Left lung (tissue), 10 donors: ENCODE measurements around the gene DCD. TPM values are rescaled to one million over a fixed set of nuclear protein-coding genes. Genes with fewer than 3 reads are reported as not detected.

Experiments
- ATAC-seq: fragments of 200-7000 bp; cut with Tn5 transposase; one replicate; pipeline ENCODE4 v1.9.1; 2020; ENCODE audit warnings: moderate library complexity
- DNase-seq, 4 donors: peaks; one replicate each; pipeline ENCODE4 v3.0.0-alpha.2; 2013 to 2020
- H3K27ac ChIP-seq, 2 donors: fragments of 200-600 bp; sonication (generic) in 1 of 2; one replicate each; pipeline versions ENCODE4 v1.5.0 to v1.8.0; 2020 to 2021
- H3K27me3 ChIP-seq, 2 donors: fragments of 200-600 bp; sonication (generic) in 1 of 2; one replicate each; pipeline versions ENCODE4 v1.5.0 to v1.8.0; 2020 to 2021
- H3K36me3 ChIP-seq, 2 donors: fragments of 200-600 bp; sonication (generic) in 1 of 2; one replicate each; pipeline versions ENCODE4 v1.5.0 to v1.8.0; 2020 to 2021
- H3K4me1 ChIP-seq, 2 donors: fragments of 200-600 bp; one replicate each; pipeline ENCODE4 v1.8.0; 2021
- H3K4me3 ChIP-seq, 2 donors: fragments of 200-600 bp; sonication (generic) in 1 of 2; one replicate each; pipeline versions ENCODE4 v1.5.0 to v1.8.0; 2020 to 2021; ENCODE audit warnings: mild to moderate bottlenecking in 1 of 2
- H3K9me3 ChIP-seq, 2 donors: fragments of 200-600 bp; sonication (generic) in 1 of 2; one replicate each; pipeline versions ENCODE4 v1.5.0 to v1.8.0; 2020 to 2021
- intact Hi-C, 2 donors: fragments of 100-400 bp; cut with DNase I; formaldehyde crosslinking; loops; one replicate each; pipeline versions ENCODE4 v1.11.2 to v1.14.2; 2022
- polyA plus RNA-seq, 6 donors: library from polyadenylated mRNA; unstranded; fragments of 120-200 nt; gene quantifications; one replicate each; pipeline ENCODE4 v1.2.1, GENCODE V29; 2013; ENCODE audit not compliant: insufficient read length in 6 of 6
- total RNA-seq, 2 donors: library from RNA; stranded (reverse); fragmentation: NEBNext Ultra II Directional; extraction: Animal tissue kit (Norgen Biotek cat#: 25700); gene quantifications; one replicate each; pipeline ENCODE4 v1.2.1, GENCODE V29; 2021
- TF ChIP-seq, protein P1 (sequence below), 2 donors: fragments of 200-600 bp; sonication (generic) in 1 of 2; IDR thresholded peaks; one replicate each; pipeline versions ENCODE4 v1.5.0 to v1.8.0; 2021; ENCODE audit warnings: antibody characterized with exemption in 2 of 2
- donor health status: DM: no; HTN: yes; CAD: no.
- donor health status: DM: no; HTN: no; CAD: no.

DCD gene
- total and polyA plus RNA-seq, 8 donors: not detected

DNA sequence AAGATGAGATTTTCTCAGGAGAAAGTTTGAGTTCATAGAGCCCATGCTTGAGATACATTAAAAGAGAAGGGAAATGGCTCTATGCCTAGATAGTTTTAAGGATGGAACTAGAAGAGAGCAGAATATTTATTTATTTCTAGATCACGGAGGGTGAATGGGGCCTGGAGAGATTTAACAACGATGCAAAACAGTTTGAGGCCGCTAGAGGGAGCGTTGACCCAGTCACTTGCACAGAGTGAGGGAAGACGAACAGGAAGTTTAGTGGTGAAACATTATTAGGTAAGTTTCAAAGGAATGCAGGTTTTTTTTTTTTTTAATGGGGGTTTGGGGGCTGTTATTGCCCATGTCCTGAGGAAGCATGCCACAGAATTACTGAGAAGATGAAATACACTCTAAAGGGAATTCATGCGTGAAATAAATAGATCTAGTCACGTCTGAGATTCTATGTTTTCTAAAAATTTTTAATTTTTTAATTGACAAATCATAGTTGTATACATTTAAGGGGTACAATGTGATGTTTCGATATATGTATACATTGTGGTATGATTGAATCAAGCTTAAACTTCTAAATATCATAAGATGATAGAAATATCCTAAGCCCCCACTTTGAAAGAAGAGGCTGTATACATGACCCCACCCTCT, 44.9 kb downstream of the DCD start:
- no peaks in the 10 kb centered on the region for H3K36me3 ChIP-seq
- H3K4me3 ChIP-seq: no peak overlapping the region
- H3K9me3 ChIP-seq: no peaks in the 10 kb centered on the region
- peak in 2 of 4 donors; percentile 34 to 61 for DNase-seq
- TF ChIP-seq, protein P1, sequence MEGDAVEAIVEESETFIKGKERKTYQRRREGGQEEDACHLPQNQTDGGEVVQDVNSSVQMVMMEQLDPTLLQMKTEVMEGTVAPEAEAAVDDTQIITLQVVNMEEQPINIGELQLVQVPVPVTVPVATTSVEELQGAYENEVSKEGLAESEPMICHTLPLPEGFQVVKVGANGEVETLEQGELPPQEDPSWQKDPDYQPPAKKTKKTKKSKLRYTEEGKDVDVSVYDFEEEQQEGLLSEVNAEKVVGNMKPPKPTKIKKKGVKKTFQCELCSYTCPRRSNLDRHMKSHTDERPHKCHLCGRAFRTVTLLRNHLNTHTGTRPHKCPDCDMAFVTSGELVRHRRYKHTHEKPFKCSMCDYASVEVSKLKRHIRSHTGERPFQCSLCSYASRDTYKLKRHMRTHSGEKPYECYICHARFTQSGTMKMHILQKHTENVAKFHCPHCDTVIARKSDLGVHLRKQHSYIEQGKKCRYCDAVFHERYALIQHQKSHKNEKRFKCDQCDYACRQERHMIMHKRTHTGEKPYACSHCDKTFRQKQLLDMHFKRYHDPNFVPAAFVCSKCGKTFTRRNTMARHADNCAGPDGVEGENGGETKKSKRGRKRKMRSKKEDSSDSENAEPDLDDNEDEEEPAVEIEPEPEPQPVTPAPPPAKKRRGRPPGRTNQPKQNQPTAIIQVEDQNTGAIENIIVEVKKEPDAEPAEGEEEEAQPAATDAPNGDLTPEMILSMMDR (IDR thresholded peaks at IDR 0.05): peak; percentile 68 to 69
- intact Hi-C loops: no loop called here
- no peak overlapping the region for H3K27ac ChIP-seq
- peaks cover 0 to 8% of the 10 kb centered on the region in 2 donors for H3K27me3 ChIP-seq
- H3K4me1 ChIP-seq: no peaks in the 10 kb centered on the region
- peak; percentile 95 for ATAC-seq

DNA sequence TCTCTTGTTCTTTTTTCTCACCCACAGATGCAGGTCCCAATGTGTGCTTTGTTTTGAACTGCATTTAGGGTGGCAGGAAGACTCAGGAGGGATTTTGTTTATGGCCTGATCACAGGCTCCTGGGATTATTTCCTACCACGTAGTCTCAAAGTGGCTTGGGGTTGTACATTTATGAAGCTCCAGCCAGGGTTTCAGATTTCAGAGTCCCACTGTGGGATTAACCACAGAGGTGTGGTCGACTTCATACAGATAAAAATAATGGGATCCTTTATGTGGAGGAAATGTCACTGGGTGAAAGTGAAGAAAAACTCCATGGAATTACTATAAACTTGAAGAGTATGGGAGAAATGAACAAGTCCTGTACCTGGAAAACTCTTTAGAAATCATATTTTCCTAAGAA, 45.5 kb downstream of the DCD start:
- Histone ChIP-seq H3K4me1 (no peaks in the 10 kb centered on the region), H3K36me3 (no peaks in the 10 kb centered on the region), H3K4me3 (no peak overlapping the region), H3K27ac (no peak overlapping the region), H3K27me3 (peaks cover 0 to 4% of the 10 kb centered on the region in 2 donors), H3K9me3 (no peaks in the 10 kb centered on the region)
- intact Hi-C loops: no loop called here
- TF ChIP-seq, protein P1 (IDR thresholded peaks at IDR 0.05): no peak
- ATAC-seq: no peak
- no peak for DNase-seq

DNA sequence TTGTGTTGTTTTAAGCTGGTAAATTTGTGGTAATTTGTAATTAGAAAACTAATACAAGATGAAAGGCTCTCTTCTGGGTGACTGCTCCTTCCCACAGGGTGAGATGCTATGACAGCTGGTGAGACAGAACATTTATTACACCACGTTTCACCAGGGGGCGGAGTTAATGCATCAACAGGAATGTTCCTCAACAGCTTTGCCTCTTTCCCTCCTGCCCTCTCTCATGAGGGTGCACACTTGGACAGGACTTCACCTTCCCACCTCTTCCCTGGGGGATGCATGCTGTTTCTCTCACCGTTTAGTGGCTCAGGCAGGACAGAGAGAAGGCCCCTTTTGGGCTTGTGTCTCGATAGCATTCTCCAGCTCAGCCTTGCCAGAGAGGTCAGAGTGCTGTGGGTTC, 46.3 kb downstream of the DCD start:
- no peak for ATAC-seq
- TF ChIP-seq, protein P1 (IDR thresholded peaks at IDR 0.05): no peak
- DNase-seq: no peak
- H3K36me3 ChIP-seq: no peaks in the 10 kb centered on the region
- intact Hi-C loops: no loop called here
- peaks cover 0 to 8% of the 10 kb centered on the region in 2 donors for H3K27me3 ChIP-seq
- H3K4me1 ChIP-seq: no peaks in the 10 kb centered on the region
- no peak overlapping the region for H3K27ac ChIP-seq
- no peaks in the 10 kb centered on the region for H3K9me3 ChIP-seq
- no peak overlapping the region for H3K4me3 ChIP-seq

DNA sequence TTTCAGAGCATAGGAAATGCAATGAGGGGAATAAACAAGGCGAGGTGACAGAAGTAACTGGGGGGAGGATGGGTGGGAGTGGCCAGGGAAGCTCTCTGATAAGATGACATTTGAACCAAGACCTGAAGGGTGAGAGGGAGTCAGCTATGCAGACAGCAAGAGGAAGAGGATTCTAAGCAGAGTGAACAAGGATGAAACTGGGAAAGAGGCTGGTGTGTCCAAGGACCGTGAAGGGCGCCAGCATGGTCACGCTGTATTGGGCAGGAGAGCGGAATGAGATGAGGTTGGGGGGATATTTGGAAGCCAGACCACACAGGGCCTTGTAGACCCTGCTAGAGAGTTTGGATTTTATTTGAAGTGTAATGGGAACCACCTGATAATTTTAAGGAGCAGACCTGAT, 49.2 kb downstream of the DCD start:
- intact Hi-C loops: no loop called here
- DNase-seq: no peak
- H3K4me1 ChIP-seq: no peaks in the 10 kb centered on the region
- H3K4me3 ChIP-seq: no peak overlapping the region
- TF ChIP-seq, protein P1 (IDR thresholded peaks at IDR 0.05): no peak
- no peaks in the 10 kb centered on the region for H3K36me3 ChIP-seq
- H3K9me3 ChIP-seq: no peaks in the 10 kb centered on the region
- ATAC-seq: no peak
- H3K27me3 ChIP-seq: peaks cover 0 to 16% of the 10 kb centered on the region in 2 donors
- no peak overlapping the region for H3K27ac ChIP-seq

DNA sequence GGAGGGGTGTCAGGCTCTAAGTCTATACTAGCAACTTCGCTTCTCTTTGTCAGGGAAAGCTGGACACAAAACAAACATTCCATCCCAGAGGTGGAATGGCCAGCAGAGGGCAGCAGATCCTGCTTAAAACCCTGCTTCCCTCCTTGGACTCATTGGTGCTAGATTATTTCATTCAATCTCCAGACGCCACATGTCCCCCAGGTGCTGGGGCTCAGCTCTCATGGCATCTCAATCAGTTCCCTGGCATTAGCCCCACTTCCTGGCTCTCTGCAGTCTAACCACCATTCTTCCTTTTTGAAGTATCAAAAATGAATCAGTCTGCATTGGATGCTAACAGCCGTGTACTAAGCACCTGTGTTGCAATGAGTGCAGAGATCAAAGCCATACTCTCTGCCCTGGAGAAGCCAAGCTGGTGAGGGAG, 51.6 kb downstream of the DCD start:
- intact Hi-C loops: no loop called here

More for the DNA sequence above, 51.6 kb downstream of the DCD start:
- Histone ChIP-seq H3K4me3 (no peak overlapping the region), H3K27me3 (peaks cover 0 to 26% of the 10 kb centered on the region in 2 donors), H3K4me1 (no peaks in the 10 kb centered on the region), H3K27ac (no peak overlapping the region), H3K9me3 (no peaks in the 10 kb centered on the region), H3K36me3 (no peaks in the 10 kb centered on the region)
- TF ChIP-seq, protein P1 (IDR thresholded peaks at IDR 0.05): peak; percentile 75 to 80
- DNase-seq (peak in 3 of 4 donors; percentile 41 to 72 (median 42)), ATAC-seq (peak; percentile 92)
